Astrocyte (in vitro differentiated cells and primary cell): ENCODE data around the gene ALG2. TPM values are rescaled to one million over a fixed set of nuclear protein-coding genes. Genes with fewer than 3 reads are reported as not detected.

ENCODE experiments used
- DNase-seq: peaks from one replicate; pipeline ENCODE4 v3.0.0-alpha.2; 2010; ENCODE audit warnings: low read depth
- FAIRE-seq: peaks from 2 replicates; lab custom pipeline; 2011; peaks lifted over from hg19 to GRCh38; lab: Jason Lieb, UNC
- H2AFZ ChIP-seq: 2 replicates; pipeline ENCODE4 v1.6.0; 2012; ENCODE audit warnings: low read depth, low read length, inconsistent platforms
- H3K27ac ChIP-seq: 2 replicates; pipeline ENCODE4 v1.5.1; 2011; ENCODE audit warnings: low read depth, low read length, inconsistent platforms
- H3K27me3 ChIP-seq: 2 replicates; pipeline ENCODE4 v1.6.0; 2011; ENCODE audit warnings: low read length, inconsistent platforms; ENCODE audit not compliant: insufficient read depth
- H3K36me3 ChIP-seq: 2 replicates; pipeline ENCODE4 v1.5.1; 2011; ENCODE audit warnings: low read length, inconsistent platforms; ENCODE audit not compliant: insufficient read depth
- H3K4me1 ChIP-seq: 2 replicates; pipeline ENCODE4 v1.5.1; 2011; ENCODE audit warnings: low read length, inconsistent platforms; ENCODE audit not compliant: insufficient read depth
- H3K4me2 ChIP-seq: 2 replicates; pipeline ENCODE4 v1.6.0; 2012; ENCODE audit warnings: low read length, inconsistent platforms
- H3K4me3 ChIP-seq: 2 replicates; pipeline ENCODE4 v1.5.1; 2011; ENCODE audit warnings: low read depth, mild to moderate bottlenecking, low read length, inconsistent platforms; ENCODE audit not compliant: insufficient read depth
- H3K79me2 ChIP-seq: 2 replicates; pipeline ENCODE4 v1.6.0; 2012; ENCODE audit warnings: mild to moderate bottlenecking, low read length, inconsistent platforms; ENCODE audit not compliant: insufficient read depth
- H3K9ac ChIP-seq: 2 replicates; pipeline ENCODE4 v1.6.0; 2012; ENCODE audit warnings: mild to moderate bottlenecking, low read length, inconsistent platforms
- H3K9me3 ChIP-seq: 2 replicates; pipeline ENCODE4 v1.5.1; 2012; ENCODE audit warnings: low read depth, mild to moderate bottlenecking, low read length, inconsistent platforms; ENCODE audit not compliant: insufficient read depth
- H4K20me1 ChIP-seq: 2 replicates; pipeline ENCODE4 v1.6.0; 2012; ENCODE audit warnings: low read length, inconsistent platforms; ENCODE audit not compliant: insufficient read depth
- H3K27ac Mint-ChIP-seq: one replicate; pipeline ENCODE4 v1.8.0; 2021; ENCODE audit warnings: mild to moderate bottlenecking, mixed read lengths; ENCODE audit not compliant: unreplicated experiment
- H3K27me3 Mint-ChIP-seq: one replicate; pipeline ENCODE4 v1.8.0; 2021; ENCODE audit warnings: low read depth, mixed read lengths; ENCODE audit not compliant: unreplicated experiment
- H3K36me3 Mint-ChIP-seq: one replicate; pipeline ENCODE4 v1.8.0; 2021; ENCODE audit warnings: low read depth, mixed read lengths; ENCODE audit not compliant: unreplicated experiment
- H3K4me1 Mint-ChIP-seq: one replicate; pipeline ENCODE4 v1.8.0; 2021; ENCODE audit warnings: low read depth, mixed read lengths; ENCODE audit not compliant: unreplicated experiment
- H3K4me3 Mint-ChIP-seq: one replicate; pipeline ENCODE4 v1.8.0; 2021; ENCODE audit warnings: mild to moderate bottlenecking, moderate library complexity, mixed read lengths; ENCODE audit not compliant: unreplicated experiment
- H3K9me3 Mint-ChIP-seq: one replicate; pipeline ENCODE4 v1.8.0; 2021; ENCODE audit warnings: mild to moderate bottlenecking, mixed read lengths; ENCODE audit not compliant: unreplicated experiment
- EZH2 ChIP-seq: IDR thresholded peaks from 2 replicates; pipeline ENCODE4 v1.6.1; 2012; ENCODE audit warnings: mild to moderate bottlenecking, low read length, inconsistent platforms; ENCODE audit not compliant: insufficient read depth
- total RNA-seq: library from RNA; stranded (reverse); gene quantifications from 2 replicates; pipeline ENCODE4 v1.2.1, GENCODE V29; 2021
- TF ChIP-seq, protein P1 (sequence below): IDR thresholded peaks from 2 replicates; pipeline ENCODE4 v1.5.1; 2011; ENCODE audit warnings: low read depth, mild to moderate bottlenecking, inconsistent platforms, low read length, moderate library complexity; ENCODE audit not compliant: insufficient read depth

Gene ALG2
- total RNA-seq, 1 donor from 2014 or later, result 33.3 TPM

DNA sequence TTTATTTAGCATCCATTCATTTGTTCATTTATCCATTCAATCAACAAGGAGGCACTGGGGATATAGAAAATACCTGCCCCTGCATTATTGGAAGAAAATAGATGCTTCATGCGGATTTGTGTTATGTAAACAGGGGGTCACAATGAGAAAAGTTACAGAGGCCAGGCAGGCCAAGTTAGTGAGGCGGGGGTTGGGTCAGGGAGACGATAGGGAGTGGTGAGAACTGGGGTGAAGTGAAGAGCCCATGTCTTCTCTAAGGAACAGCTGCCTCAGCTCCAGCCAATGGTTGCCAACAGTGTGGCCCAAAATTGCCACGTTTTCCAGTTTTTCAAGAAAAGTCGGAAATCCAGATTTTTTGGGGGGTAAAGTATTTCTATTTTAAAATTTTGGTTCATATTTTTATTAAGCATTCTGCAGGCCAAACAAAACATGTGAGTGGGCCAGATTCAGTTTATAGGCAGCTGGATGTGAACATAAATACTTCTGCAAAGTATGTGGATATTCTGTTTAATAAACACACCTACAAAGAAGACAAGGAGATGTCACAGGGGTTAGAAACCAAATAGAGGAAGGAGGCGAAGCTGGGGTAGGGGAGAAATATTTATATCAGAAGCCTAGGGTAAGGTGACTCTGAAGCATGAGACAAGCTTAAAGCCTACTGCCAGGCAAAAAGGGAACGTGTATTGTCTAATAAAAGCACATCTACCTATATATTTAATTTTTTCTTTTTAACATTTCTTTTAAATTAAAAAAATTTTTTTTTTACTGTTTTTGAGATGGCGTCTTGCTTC lies 44.0 kb downstream of the ALG2 start:
- Mint-ChIP-seq H3K9me3 (no peaks in the 10 kb centered on the region), H3K27me3 (no peaks in the 10 kb centered on the region), H3K4me3 (no peak overlapping the region), H3K4me1 (peaks cover 19% of the 10 kb centered on the region), H3K36me3 (no peaks in the 10 kb centered on the region), H3K27ac (no peak overlapping the region)
- H3K4me2 ChIP-seq, result no peak overlapping the region
- H3K4me3 ChIP-seq, result no peak overlapping the region
- peaks cover 8% of the 10 kb centered on the region for H3K4me1 ChIP-seq
- no peaks in the 10 kb centered on the region for H3K9me3 ChIP-seq
- DNase-seq, result no peak
- no peak overlapping the region for H3K9ac ChIP-seq
- no peaks in the 10 kb centered on the region for H3K36me3 ChIP-seq
- no peak for TF ChIP-seq EZH2
- TF ChIP-seq, protein P1, sequence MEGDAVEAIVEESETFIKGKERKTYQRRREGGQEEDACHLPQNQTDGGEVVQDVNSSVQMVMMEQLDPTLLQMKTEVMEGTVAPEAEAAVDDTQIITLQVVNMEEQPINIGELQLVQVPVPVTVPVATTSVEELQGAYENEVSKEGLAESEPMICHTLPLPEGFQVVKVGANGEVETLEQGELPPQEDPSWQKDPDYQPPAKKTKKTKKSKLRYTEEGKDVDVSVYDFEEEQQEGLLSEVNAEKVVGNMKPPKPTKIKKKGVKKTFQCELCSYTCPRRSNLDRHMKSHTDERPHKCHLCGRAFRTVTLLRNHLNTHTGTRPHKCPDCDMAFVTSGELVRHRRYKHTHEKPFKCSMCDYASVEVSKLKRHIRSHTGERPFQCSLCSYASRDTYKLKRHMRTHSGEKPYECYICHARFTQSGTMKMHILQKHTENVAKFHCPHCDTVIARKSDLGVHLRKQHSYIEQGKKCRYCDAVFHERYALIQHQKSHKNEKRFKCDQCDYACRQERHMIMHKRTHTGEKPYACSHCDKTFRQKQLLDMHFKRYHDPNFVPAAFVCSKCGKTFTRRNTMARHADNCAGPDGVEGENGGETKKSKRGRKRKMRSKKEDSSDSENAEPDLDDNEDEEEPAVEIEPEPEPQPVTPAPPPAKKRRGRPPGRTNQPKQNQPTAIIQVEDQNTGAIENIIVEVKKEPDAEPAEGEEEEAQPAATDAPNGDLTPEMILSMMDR, result no peak
- FAIRE-seq, result no peak
- no peaks in the 10 kb centered on the region for H4K20me1 ChIP-seq
- H2AFZ ChIP-seq, result no peak overlapping the region
- peaks cover 2% of the 10 kb centered on the region for H3K27me3 ChIP-seq
- no peak overlapping the region for H3K27ac ChIP-seq
- no peaks in the 10 kb centered on the region for H3K79me2 ChIP-seq

DNA sequence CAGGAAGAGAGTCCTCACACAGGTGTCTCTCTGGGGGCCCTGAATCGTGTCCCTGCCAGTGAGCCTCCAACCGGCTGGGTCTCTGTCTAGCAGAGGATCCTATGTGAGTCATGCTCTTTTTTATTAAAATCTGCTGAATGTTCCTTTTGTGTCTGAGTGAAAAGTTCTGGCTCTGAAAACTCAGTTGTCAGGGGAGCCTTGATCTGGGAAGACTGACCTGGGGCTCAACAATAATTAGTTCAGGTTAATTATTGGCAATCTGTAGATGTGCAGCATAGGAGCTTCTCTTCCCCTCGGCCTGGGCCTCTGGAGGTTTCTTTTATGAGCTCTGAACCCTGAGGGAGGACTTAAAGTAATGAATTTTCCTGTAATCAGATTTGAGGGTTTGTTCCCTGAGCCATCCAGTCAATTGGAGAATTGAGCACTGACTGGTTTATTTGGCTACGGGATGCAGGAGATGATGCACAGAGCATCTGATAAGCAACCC lies 45.2 kb downstream of the ALG2 start:
- Histone ChIP-seq H3K36me3 (no peaks in the 10 kb centered on the region), H3K27ac (no peak overlapping the region), H4K20me1 (no peaks in the 10 kb centered on the region), H3K4me2 (no peak overlapping the region), H3K79me2 (no peaks in the 10 kb centered on the region), H3K4me1 (peaks cover 4% of the 10 kb centered on the region), H3K9ac (no peak overlapping the region), H3K9me3 (no peaks in the 10 kb centered on the region), H3K27me3 (peaks cover 2% of the 10 kb centered on the region), H3K4me3 (no peak overlapping the region), H2AFZ (no peak overlapping the region)
- H3K4me1 Mint-ChIP-seq, result peaks cover 14% of the 10 kb centered on the region
- DNase-seq (no peak), FAIRE-seq (no peak)
- no peaks in the 10 kb centered on the region for H3K36me3 Mint-ChIP-seq
- H3K27ac Mint-ChIP-seq, result no peak overlapping the region
- TF ChIP-seq, protein P1, result no peak
- TF ChIP-seq EZH2, result no peak
- H3K4me3 Mint-ChIP-seq, result no peak overlapping the region
- no peaks in the 10 kb centered on the region for H3K9me3 Mint-ChIP-seq
- H3K27me3 Mint-ChIP-seq, result no peaks in the 10 kb centered on the region
